ENCODE measurements around the gene CASP10. TPM values are rescaled to one million over a fixed set of nuclear protein-coding genes. Genes with fewer than 3 reads are reported as not detected.

CASP10 gene
- total and polyA plus RNA-seq, 2 of the 13 experiments (the other 11 are each of a cell fraction or from before 2014, with no cell fraction given) = 22.2 to 23.8 TPM

DNA sequence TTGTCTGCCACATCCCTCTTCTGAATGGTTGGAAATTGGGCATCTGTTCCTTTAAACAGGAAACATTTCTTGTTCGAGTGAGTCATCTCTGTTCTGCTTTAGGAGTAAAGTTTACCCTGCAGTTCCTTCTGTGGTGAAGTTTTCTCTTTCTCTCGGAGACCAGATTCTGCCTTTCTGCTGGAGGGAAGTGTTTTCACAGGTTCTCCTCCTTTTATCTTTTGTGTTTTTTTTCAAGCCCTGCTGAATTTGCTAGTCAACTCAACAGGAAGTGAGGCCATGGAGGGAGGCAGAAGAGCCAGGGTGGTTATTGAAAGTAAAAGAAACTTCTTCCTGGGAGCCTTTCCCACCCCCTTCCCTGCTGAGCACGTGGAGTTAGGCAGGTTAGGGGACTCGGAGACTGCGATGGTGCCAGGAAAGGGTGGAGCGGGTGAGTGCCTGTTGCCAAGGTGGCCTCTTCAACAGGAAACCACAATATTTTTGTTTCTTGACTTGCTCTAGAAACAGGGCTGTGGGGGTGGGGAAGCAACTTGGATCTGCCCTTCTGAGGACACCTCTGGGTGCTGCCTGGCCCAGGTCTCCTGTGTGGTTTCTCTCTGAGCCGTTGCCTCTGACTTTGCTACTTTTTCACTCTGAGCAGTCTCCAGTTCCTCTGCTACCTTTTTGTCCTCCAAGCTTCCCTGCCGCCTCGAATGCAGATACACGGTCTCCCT, 75.2 kb downstream of the CASP10 start (continued):
- TF ChIP-seq ZFP36L2 (CRISPR knock-in tag; IDR thresholded peaks at IDR 0.05) = no peak
- no peak for TF ChIP-seq HNRNPH1 (optimal IDR thresholded peaks at IDR 0.05; ENCODE audit: low read depth, low read length)
- TF ChIP-seq NBN (conservative IDR thresholded peaks at IDR 0.05) = no peak
- TF ChIP-seq, protein P1, sequence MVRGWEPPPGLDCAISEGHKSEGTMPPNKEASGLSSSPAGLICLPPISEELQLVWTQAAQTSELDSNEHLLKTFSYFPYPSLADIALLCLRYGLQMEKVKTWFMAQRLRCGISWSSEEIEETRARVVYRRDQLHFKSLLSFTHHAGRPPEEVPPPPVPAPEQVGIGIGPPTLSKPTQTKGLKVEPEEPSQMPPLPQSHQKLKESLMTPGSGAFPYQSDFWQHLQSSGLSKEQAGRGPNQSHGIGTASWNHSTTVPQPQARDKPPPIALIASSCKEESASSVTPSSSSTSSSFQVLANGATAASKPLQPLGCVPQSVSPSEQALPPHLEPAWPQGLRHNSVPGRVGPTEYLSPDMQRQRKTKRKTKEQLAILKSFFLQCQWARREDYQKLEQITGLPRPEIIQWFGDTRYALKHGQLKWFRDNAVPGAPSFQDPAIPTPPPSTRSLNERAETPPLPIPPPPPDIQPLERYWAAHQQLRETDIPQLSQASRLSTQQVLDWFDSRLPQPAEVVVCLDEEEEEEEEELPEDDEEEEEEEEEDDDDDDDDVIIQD (CRISPR knock-in tag; IDR thresholded peaks at IDR 0.05; ENCODE audit: low read depth) = 0 out of 2 replicates have a peak, but pooled peaks have one; percentile 52
- TF ChIP-seq, protein P2, sequence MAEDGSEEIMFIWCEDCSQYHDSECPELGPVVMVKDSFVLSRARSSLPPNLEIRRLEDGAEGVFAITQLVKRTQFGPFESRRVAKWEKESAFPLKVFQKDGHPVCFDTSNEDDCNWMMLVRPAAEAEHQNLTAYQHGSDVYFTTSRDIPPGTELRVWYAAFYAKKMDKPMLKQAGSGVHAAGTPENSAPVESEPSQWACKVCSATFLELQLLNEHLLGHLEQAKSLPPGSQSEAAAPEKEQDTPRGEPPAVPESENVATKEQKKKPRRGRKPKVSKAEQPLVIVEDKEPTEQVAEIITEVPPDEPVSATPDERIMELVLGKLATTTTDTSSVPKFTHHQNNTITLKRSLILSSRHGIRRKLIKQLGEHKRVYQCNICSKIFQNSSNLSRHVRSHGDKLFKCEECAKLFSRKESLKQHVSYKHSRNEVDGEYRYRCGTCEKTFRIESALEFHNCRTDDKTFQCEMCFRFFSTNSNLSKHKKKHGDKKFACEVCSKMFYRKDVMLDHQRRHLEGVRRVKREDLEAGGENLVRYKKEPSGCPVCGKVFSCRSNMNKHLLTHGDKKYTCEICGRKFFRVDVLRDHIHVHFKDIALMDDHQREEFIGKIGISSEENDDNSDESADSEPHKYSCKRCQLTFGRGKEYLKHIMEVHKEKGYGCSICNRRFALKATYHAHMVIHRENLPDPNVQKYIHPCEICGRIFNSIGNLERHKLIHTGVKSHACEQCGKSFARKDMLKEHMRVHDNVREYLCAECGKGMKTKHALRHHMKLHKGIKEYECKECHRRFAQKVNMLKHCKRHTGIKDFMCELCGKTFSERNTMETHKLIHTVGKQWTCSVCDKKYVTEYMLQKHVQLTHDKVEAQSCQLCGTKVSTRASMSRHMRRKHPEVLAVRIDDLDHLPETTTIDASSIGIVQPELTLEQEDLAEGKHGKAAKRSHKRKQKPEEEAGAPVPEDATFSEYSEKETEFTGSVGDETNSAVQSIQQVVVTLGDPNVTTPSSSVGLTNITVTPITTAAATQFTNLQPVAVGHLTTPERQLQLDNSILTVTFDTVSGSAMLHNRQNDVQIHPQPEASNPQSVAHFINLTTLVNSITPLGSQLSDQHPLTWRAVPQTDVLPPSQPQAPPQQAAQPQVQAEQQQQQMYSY (CRISPR knock-in tag; IDR thresholded peaks at IDR 0.05) = no peak
- TF ChIP-seq, protein P3, sequence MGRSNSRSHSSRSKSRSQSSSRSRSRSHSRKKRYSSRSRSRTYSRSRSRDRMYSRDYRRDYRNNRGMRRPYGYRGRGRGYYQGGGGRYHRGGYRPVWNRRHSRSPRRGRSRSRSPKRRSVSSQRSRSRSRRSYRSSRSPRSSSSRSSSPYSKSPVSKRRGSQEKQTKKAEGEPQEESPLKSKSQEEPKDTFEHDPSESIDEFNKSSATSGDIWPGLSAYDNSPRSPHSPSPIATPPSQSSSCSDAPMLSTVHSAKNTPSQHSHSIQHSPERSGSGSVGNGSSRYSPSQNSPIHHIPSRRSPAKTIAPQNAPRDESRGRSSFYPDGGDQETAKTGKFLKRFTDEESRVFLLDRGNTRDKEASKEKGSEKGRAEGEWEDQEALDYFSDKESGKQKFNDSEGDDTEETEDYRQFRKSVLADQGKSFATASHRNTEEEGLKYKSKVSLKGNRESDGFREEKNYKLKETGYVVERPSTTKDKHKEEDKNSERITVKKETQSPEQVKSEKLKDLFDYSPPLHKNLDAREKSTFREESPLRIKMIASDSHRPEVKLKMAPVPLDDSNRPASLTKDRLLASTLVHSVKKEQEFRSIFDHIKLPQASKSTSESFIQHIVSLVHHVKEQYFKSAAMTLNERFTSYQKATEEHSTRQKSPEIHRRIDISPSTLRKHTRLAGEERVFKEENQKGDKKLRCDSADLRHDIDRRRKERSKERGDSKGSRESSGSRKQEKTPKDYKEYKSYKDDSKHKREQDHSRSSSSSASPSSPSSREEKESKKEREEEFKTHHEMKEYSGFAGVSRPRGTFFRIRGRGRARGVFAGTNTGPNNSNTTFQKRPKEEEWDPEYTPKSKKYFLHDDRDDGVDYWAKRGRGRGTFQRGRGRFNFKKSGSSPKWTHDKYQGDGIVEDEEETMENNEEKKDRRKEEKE (IDR thresholded peaks at IDR 0.05) = no peak
- no peak for TF ChIP-seq ZNF234 (CRISPR knock-in tag; conservative IDR thresholded peaks at IDR 0.05)
- no peak for TF ChIP-seq ZNF577 (CRISPR knock-in tag; IDR thresholded peaks at IDR 0.05; ENCODE audit: borderline replicate concordance, low read depth)
- peak; percentile 28 for TF ChIP-seq YY1 (IDR thresholded peaks at IDR 0.05; ENCODE audit: insufficient read depth, insufficient replicate concordance, low read depth, low read length)
- TF ChIP-seq MEIS1 (CRISPR knock-in tag; IDR thresholded peaks at IDR 0.05; ENCODE audit: borderline replicate concordance) = no peak
- peak; percentile 32; the same call in 1 of the 2 replicates for TF ChIP-seq ZNF556 (CRISPR knock-in tag; IDR thresholded peaks at IDR 0.05; ENCODE audit: borderline replicate concordance)
- no peak for TF ChIP-seq ZNF282 (IDR thresholded peaks at IDR 0.05; ENCODE audit: partially characterized antibody)
- no peak for TF ChIP-seq ZNF547 (CRISPR knock-in tag; IDR thresholded peaks at IDR 0.05)
- TF ChIP-seq, protein P4, sequence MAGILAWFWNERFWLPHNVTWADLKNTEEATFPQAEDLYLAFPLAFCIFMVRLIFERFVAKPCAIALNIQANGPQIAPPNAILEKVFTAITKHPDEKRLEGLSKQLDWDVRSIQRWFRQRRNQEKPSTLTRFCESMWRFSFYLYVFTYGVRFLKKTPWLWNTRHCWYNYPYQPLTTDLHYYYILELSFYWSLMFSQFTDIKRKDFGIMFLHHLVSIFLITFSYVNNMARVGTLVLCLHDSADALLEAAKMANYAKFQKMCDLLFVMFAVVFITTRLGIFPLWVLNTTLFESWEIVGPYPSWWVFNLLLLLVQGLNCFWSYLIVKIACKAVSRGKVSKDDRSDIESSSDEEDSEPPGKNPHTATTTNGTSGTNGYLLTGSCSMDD (CRISPR knock-in tag; IDR thresholded peaks at IDR 0.05) = no peak
- no peak for TF ChIP-seq SP140L (CRISPR knock-in tag; IDR thresholded peaks at IDR 0.05; ENCODE audit: borderline replicate concordance)
- TF ChIP-seq, protein P5, sequence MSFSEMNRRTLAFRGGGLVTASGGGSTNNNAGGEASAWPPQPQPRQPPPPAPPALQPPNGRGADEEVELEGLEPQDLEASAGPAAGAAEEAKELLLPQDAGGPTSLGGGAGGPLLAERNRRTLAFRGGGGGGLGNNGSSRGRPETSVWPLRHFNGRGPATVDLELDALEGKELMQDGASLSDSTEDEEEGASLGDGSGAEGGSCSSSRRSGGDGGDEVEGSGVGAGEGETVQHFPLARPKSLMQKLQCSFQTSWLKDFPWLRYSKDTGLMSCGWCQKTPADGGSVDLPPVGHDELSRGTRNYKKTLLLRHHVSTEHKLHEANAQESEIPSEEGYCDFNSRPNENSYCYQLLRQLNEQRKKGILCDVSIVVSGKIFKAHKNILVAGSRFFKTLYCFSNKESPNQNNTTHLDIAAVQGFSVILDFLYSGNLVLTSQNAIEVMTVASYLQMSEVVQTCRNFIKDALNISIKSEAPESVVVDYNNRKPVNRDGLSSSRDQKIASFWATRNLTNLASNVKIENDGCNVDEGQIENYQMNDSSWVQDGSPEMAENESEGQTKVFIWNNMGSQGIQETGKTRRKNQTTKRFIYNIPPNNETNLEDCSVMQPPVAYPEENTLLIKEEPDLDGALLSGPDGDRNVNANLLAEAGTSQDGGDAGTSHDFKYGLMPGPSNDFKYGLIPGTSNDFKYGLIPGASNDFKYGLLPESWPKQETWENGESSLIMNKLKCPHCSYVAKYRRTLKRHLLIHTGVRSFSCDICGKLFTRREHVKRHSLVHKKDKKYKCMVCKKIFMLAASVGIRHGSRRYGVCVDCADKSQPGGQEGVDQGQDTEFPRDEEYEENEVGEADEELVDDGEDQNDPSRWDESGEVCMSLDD (CRISPR knock-in tag; IDR thresholded peaks at IDR 0.05; ENCODE audit: borderline replicate concordance) = no peak
- TF ChIP-seq ZNF781 (CRISPR knock-in tag; IDR thresholded peaks at IDR 0.05; ENCODE audit: borderline replicate concordance, not compliant biosample characterization) = peak; percentile 54

Measured in HepG2 (cell line).